UCSD-AML1 (cell line): Measurements from ENCODE around the gene DDHD1.
"Not testable (repeated sequence)": the region's sequence is repeated elsewhere in the genome, so short reads cannot be mapped to it uniquely, and the experiment has no call there.

Experiments
- DNase-seq: peaks from one replicate; lab custom pipeline; 2025; ENCODE audit not compliant: unreplicated experiment; lab: John Stamatoyannopoulos, UW

DDHD1 gene

DNA sequence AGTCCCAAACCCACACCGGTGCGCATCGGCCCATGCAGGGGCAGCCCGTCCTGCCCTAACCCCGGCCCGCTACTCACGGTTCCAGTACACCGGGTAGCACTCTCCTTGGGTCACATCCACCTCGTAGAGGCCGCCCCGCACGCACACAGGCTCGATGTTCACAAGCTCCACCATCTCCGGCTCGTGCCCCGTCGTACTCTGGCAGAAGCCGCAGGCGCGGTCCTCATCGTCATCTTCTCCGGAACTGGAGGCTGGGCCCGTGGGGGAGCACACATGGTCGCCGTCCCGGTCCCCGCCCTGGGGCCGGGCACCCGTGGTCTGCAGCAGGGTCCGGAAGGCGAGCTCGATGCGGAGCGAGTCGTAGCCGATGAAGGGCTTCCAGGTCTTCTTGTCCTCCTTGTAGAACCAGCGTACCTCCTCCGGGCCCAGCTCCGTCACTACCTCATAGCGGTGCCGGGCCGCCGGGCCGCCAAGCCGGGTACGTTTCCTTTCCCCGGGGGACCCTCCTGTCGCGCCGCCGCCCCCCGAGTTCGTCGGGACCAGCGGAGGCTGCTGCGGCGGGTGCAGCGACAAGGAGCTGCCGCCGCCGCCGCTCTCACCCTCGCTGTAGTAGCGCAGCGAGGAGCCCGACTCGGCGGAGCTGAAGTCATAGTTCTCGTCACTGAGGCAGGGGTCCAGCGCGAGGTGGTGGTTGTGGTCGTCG lies 788 bp downstream of the DDHD1 start:
- DNase-seq: peak; percentile 61

GRCh38 chr14:53151523-53152183 lies 1.5 kb downstream of the DDHD1 start:
- DNase-seq: peak; percentile 36

DNA sequence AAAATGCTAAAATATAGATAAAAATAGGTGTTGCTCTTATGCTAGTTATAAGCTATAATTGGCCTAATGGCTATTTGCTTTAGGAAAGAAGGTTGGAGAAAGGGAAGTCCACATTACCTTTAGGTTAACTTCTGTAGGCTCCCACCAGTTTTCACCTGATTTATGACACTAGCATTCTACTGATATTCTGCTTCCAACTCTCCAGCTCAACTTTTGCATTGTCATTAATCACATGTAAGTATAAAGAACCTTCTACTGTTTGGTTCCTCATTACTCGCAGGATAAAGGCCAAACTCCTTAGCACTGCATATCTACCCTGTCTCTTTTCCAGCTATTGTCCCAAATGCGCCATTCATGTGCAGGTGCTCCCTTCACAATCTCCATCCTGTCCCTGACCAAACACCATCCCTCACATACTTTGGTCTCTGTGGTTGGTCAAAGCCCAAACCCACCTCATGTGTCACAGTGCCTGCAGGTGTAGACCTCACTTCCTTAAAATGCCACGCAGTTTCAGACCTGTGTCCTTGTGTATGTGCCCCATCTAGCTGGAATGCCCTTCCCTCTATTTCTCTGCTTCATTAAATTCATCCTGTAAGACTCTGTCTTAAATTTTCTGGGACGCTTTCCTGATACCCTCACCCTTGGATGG lies 3.3 kb downstream of the DDHD1 start:
- DNase-seq: peak; percentile 11

- no peak for DNase-seq
Measured at GRCh38 chr14:53148671-53149070, 4.5 kb downstream of the DDHD1 start.

- DNase-seq: no peak
Measured at GRCh38 chr14:53147893-53148292, 5.2 kb downstream of the DDHD1 start.

DNA sequence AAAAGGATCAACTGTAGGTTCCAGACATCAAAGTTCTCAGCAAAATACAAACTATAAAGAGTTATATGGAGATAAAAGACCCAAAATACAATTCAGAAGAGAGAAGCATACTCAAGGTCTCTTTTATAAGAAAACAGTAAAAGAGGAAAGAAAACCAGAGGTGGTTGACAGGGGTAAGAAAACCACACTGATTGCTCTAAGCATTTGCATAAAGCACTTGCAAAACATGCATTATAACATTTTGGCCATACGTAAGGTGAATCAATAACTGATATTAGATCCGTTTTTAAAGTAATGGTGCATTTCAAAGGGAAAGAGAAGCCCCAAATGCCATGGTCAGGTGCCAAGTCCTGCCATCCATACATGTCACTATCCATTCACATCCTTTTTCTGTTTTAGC lies 5.9 kb downstream of the DDHD1 start:
- DNase-seq: no peak

DNA sequence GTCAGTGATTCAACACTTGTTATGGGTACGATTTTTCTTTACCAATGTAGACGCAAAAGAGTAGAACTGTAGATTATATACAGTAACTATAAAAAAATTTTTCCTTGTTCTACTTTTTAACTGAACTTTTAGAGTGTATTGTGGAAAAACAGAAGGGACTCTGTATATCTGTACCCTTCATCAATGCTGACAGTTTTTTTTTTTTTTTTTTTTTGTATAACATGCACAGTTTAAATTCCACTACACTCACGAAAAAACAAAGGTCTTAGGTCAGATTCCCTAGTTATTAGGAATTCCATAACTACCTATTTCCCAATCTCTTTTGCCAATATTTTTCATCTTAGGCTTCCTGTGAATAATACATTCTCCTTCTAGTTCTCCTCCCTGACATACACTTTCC lies 6.4 kb downstream of the DDHD1 start:
- no peak for DNase-seq

DNA sequence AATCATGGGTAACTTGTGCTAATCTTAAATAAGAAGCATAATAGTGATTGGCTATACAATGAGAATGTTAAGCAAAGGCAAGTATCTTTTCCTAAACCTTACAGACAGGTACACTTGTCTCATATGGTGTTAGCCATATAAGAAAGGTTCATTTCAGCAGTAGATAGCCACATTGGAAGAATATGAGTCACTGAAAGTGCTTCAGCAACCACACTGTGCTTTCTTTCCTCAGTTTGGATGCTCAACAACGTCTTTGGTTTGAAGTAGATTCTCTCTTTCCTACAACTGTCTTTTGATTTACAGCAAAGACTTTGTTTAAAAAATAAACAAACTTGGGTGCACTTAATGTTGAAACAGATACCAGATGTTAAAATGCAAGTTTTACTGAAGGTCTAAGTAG lies 8.9 kb downstream of the DDHD1 start:
- DNase-seq: no peak

GRCh38 chr14:53140585-53140984 lies 12.5 kb downstream of the DDHD1 start:
- no peak for DNase-seq

DNA sequence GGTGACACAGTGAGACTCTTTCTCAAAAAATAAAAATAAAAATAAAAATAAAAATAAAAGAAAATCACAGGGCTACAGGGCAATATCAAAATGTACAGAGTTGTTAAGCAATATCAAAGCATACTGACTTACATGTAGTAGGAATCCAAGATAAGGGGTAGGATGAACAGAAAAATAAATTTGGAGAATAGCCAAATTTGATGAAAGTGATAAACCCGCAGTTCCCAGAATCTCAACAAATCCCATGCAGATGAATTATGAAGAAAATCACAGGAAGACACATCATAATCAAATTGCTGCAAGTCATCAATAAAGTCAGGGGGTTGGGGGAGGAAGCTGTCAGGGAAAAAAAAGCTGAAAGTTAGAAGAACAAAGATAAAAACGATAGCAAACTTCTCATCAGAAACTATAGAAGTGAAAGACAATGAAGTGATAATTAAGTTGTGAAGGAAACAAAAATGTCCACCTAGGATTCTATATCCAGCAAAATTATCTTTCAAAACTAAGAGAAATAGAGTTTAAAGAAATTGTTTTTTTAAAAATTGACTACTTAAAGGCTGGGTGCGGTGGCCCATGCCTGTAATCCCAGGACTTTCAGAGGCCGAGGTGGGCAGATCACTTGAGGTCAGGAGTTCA lies 15.4 kb downstream of the DDHD1 start:
- no peak for DNase-seq

DNA sequence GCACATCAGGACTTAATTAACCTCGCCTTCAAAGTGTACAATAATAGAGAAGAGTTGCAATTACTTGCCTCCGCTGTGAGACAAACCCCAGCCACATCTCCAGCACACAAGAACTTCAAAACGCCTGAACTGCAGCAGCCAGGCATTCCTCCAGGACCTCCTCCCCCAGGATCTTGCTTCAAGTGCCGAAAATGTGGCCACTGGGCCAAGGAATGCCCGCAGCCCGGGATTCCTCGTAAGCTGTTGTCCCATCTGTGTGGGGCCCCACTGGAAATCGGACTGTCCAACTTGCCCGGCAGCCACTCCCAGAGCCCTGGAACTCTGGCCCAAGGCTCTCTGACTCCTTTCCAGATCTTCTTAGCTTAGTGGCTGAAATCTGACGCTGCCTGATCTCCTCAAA lies 22.6 kb downstream of the DDHD1 start:
- not testable (repeated sequence) for DNase-seq

DNA sequence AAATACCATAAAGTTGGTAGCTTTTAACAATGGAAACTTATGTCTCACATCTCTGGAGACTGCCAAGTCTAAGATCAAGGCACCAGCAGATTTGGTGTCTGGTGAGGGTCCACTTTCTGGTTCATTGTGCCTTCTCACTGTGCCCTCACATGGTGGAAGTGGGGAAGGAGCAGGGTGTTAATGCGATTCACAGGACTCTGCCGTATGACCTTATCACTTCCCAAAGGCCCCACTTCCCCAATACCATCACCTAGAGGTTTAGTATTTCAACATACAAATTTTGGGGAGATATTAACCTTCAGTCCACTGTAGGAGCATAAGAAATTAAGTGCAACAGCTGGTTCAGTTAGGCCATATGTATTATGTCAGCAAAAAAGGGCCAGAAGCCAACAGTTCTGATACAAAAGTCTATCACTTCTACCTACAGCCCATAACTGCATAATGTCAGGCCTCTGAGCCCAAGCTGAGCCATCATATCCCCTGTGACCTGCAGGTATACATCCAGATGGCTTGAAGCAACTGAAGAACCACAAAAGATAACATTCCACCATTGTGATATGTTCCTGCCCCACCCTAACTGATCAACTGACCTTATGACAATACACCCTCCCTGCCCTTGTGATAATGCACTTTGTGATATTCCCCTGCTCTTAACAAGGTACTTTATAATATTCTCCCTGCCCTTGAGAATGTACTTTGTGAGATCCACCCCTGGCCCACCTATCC lies 24.7 kb downstream of the DDHD1 start:
- no peak for DNase-seq

DNA sequence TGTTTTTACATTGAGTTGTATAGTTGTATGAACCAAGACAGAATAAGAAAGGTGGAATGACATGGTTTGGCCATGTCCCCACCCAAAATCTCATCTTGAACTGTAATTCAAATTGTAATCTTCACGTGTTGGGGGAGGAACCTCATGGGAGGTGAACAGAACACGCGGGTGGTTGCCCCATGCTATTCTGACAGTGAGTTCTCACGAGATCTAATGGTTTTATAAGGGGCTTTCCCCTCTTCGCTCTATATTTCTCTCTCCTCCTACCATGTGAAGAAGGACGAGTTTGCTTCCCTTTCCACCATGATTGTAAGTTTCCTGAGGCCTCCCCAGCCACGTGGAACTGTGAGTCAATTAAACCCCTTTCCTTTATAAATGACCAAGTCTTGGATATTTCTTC lies 25.3 kb downstream of the DDHD1 start:
- DNase-seq: no peak

DNA sequence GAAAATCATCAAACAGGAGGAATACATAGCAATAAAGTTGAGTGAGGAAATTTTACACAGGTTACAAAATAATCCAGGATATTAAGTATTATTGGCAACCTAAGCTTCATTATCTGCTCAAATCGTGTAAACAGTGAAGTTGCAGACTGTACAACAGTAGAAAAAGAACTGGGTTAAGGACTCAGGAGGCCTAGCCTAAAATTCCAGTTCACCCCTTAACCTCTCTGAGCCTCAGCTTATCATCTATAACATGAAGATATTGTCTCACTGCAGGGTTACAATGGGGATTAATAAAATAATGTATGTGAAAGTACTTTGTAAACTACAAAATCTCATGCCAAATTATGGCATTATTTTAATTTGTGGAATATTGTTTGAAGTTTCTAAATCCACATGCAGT lies 26.0 kb downstream of the DDHD1 start:
- DNase-seq: no peak

GRCh38 chr14:53126731-53127130 lies 26.4 kb downstream of the DDHD1 start:
- DNase-seq: no peak

- no peak for DNase-seq
Measured at GRCh38 chr14:53124786-53125185, 28.3 kb downstream of the DDHD1 start.

DNA sequence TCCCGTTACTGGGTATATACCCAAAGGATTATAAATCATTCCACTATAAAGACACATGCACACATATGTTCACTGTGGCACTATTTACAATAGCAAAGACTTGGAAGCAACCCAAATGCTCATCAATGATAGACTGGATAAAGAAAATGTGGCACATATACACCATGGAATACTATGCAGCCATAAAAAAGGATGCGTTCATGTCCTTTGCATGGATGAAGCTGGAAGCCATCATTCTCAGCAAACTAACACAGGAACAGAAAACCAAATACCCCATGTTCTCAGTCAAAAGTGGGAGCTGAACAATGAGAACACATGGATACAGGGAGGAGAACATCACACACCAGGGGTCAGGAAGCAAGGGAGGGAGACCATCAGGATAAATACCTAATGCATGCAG lies 31.7 kb downstream of the DDHD1 start:
- DNase-seq: not testable (repeated sequence)

GRCh38 chr14:53117479-53117878 lies 35.6 kb downstream of the DDHD1 start:
- not testable (repeated sequence) for DNase-seq

GRCh38 chr14:53113989-53114388 lies 39.1 kb downstream of the DDHD1 start:
- DNase-seq: no peak

DNA sequence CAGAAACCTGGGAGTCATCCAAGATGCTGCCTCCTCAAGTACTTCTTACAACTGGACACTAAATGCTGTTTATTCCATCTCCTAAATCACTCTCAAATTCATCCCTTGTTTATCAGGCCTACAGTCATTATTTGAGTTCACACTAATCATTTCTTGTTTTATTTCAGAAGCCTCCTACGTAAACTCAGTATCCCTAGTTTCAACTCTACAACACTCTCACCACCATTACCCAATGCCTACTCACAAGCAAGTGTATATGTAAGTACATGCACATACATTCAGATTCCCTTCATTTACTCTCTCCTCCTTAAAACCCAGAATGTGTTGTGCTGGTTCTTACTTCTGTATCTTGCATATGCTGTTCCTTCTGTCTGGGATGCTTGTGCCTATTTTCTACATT lies 43.0 kb downstream of the DDHD1 start:
- no peak for DNase-seq
